ENCODE results near the gene TTN.

TTN gene

DNA sequence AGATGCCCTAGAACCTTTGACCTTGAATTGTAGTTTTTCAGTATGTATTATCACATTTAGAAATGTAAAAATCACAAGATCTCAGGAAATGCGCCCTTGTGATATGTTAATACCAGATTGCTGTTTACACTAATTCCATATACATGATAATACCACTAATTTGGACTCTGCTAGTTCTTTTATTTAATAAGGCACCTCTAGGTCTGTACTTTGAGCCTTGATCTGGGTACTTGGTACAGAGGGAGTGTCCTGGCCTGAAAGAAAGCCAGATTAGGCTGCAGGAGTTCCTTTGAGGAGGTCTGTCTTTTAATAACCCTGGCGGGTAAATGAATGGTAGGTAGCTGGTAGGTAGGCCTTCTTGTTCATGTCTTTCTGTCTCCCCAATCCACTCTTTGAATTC, 300.7 kb downstream of the TTN start:
- TF ChIP-seq, protein P1, sequence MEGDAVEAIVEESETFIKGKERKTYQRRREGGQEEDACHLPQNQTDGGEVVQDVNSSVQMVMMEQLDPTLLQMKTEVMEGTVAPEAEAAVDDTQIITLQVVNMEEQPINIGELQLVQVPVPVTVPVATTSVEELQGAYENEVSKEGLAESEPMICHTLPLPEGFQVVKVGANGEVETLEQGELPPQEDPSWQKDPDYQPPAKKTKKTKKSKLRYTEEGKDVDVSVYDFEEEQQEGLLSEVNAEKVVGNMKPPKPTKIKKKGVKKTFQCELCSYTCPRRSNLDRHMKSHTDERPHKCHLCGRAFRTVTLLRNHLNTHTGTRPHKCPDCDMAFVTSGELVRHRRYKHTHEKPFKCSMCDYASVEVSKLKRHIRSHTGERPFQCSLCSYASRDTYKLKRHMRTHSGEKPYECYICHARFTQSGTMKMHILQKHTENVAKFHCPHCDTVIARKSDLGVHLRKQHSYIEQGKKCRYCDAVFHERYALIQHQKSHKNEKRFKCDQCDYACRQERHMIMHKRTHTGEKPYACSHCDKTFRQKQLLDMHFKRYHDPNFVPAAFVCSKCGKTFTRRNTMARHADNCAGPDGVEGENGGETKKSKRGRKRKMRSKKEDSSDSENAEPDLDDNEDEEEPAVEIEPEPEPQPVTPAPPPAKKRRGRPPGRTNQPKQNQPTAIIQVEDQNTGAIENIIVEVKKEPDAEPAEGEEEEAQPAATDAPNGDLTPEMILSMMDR (conservative IDR thresholded peaks at IDR 0.05; ENCODE audit: low read depth, low read length), result no peak
- H3K4me3 ChIP-seq (ENCODE audit: low read depth, low read length), result no peak overlapping the region
- no peak for DNase-seq (ENCODE audit: low read depth)

DNA sequence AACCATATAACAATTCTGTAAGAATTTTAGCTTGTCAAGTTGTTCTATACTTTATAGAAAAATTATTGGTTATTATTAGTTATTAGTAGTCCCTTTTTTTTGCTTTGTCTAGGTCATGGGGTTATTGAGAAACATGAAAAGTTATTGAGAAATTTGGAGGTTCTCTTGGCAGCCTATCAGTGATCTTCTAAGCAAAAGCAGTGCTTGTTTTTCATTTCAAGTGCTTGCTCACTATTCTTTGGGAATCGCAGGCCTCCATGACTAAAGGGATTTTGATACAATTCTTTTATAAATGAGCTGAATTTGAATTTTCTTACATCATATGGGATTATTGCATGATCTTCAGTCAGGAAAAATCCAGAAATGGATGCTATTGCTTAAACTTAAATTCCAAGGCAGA, 301.1 kb downstream of the TTN start:
- DNase-seq (ENCODE audit: low read depth), result no peak

DNA sequence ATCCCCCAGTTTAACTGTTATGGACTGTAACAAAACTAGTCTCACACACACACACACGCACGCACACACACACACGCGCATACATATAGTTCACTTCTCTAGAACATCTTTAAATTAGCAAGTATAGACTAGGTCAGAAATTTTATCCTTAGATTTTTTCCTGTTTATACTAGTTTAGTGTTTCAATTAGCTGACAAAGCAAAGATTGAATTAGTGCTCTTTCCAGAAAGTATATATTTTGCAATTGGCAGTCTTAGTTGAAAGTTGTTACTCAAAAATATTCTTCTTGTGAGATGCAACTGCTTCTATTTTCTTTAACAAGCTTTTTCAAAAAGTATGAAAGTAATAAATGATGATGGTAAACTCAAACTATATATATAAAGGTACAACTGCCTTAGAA, 304.5 kb downstream of the TTN start:
- TF ChIP-seq, protein P1 (conservative IDR thresholded peaks at IDR 0.05; ENCODE audit: low read depth, low read length), result no peak
- no peak for DNase-seq (ENCODE audit: low read depth)
- H3K4me3 ChIP-seq (ENCODE audit: low read depth, low read length), result no peak overlapping the region

More for the DNA sequence above, 301.1 kb downstream of the TTN start:
- TF ChIP-seq, protein P1 (conservative IDR thresholded peaks at IDR 0.05; ENCODE audit: low read depth, low read length), result no peak
- no peak overlapping the region for H3K4me3 ChIP-seq (ENCODE audit: low read depth, low read length)

DNA sequence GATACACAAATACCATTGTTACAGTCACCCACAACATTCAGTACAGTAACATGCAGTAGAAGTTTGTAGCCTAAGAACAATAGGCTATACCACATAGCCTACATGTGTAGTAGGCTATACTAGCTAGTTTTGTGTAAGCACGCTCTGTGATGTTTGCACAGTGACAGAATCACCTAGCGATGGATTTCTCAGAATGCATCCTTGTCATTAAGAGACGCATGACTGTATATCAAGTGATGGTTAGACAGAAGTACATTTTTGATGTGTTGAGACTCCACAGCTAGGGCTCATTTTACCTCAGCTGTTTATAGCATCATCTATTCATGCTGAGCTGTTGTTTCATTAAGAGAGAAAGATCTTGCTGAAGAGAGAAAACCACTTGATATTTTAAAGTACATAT, 307.6 kb downstream of the TTN start:
- TF ChIP-seq, protein P1 (conservative IDR thresholded peaks at IDR 0.05; ENCODE audit: low read depth, low read length), result no peak
- H3K4me3 ChIP-seq (ENCODE audit: low read depth, low read length), result no peak overlapping the region
- DNase-seq (ENCODE audit: low read depth), result no peak

DNA sequence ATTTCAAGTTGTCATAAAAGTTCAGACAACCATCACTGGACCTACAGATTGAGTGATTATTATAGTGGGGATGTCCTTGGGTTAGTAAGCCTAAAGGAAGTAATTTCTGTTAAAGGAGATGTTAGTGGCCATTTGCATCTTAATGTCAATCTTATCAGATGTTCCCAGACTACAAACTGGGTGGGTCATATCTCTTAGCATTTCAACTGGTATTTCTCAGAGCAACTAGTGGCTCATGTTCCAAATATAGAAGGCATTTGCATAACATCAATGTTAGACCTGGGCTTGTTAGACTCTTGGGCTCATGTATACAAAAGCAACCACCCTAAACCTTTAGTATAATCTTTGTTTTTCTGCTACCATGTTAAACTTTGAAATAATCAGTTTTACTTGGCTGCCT, 309.1 kb downstream of the TTN start:
- no peak overlapping the region for H3K4me3 ChIP-seq (ENCODE audit: low read depth, low read length)
- TF ChIP-seq, protein P1 (conservative IDR thresholded peaks at IDR 0.05; ENCODE audit: low read depth, low read length), result no peak
- no peak for DNase-seq (ENCODE audit: low read depth)

DNA sequence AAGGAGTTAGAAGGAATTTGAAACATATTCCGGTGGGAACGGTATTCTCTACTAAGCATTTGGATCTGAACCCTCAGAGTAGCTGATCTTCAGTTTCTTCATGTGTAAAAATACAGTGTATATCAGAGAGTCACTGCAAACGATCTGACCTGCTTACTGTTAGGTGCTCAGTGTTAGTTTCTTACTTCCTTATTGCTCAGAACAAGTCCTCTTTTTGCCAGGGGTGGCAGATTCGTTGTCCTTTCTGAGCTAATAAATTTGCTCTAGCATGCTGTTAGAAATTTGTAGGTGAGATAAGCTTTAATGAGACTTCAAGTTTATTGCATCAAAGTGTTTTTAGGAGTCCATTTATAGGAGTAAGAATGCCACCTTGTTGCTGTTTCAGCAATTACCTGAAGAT, 311.2 kb downstream of the TTN start:
- TF ChIP-seq, protein P1 (conservative IDR thresholded peaks at IDR 0.05; ENCODE audit: low read depth, low read length), result no peak
- DNase-seq (ENCODE audit: low read depth), result no peak

DNA sequence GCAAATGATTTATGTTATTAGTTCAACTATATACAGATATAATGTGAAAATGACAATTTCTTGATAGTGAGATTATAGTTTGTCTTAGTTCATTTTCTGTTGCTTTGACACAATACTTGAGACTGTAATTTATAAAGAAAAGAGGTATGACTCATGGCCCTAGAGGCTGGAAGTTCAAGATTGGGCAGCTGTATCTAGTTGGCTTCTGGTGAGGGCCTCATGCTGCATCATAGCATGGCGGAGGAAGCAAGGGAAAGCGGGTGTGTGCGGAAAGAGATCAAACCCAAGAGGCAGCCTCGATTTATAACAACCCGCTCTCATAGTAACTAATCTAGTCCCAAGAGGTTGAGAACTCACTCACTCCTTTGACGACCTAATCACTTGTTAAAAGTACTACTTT, 315.6 kb downstream of the TTN start:
- H3K4me3 ChIP-seq (ENCODE audit: low read depth, low read length), result no peak overlapping the region
- TF ChIP-seq, protein P1 (conservative IDR thresholded peaks at IDR 0.05; ENCODE audit: low read depth, low read length), result no peak
- DNase-seq (ENCODE audit: low read depth), result no peak

More for the DNA sequence above, 311.2 kb downstream of the TTN start:
- no peak overlapping the region for H3K4me3 ChIP-seq (ENCODE audit: low read depth, low read length)
